GM12872 (cell line): ENCODE results near the gene PRIMPOL.

ENCODE experiments used
- TF ChIP-seq, protein P1 (sequence below): IDR thresholded peaks from 3 replicates; pipeline ENCODE4 v1.5.1; 2011; ENCODE audit warnings: low read depth, mild to moderate bottlenecking, low read length, moderate library complexity; ENCODE audit not compliant: insufficient read depth

PRIMPOL gene

DNA sequence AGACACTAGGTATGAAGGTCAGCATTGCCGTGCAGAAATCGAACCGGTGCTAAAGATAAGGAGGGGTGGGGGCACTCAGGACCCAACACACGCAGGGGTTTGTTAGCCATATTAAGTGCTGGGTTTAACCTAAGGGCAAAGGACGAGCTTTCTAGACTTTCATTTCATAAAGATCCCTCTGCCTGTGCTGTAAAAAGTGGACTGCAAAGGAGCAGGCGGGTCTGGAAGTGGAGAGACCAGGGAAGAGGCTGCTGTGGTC lies 1.6 kb upstream of the PRIMPOL start:
- TF ChIP-seq, protein P1, sequence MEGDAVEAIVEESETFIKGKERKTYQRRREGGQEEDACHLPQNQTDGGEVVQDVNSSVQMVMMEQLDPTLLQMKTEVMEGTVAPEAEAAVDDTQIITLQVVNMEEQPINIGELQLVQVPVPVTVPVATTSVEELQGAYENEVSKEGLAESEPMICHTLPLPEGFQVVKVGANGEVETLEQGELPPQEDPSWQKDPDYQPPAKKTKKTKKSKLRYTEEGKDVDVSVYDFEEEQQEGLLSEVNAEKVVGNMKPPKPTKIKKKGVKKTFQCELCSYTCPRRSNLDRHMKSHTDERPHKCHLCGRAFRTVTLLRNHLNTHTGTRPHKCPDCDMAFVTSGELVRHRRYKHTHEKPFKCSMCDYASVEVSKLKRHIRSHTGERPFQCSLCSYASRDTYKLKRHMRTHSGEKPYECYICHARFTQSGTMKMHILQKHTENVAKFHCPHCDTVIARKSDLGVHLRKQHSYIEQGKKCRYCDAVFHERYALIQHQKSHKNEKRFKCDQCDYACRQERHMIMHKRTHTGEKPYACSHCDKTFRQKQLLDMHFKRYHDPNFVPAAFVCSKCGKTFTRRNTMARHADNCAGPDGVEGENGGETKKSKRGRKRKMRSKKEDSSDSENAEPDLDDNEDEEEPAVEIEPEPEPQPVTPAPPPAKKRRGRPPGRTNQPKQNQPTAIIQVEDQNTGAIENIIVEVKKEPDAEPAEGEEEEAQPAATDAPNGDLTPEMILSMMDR = no peak

DNA sequence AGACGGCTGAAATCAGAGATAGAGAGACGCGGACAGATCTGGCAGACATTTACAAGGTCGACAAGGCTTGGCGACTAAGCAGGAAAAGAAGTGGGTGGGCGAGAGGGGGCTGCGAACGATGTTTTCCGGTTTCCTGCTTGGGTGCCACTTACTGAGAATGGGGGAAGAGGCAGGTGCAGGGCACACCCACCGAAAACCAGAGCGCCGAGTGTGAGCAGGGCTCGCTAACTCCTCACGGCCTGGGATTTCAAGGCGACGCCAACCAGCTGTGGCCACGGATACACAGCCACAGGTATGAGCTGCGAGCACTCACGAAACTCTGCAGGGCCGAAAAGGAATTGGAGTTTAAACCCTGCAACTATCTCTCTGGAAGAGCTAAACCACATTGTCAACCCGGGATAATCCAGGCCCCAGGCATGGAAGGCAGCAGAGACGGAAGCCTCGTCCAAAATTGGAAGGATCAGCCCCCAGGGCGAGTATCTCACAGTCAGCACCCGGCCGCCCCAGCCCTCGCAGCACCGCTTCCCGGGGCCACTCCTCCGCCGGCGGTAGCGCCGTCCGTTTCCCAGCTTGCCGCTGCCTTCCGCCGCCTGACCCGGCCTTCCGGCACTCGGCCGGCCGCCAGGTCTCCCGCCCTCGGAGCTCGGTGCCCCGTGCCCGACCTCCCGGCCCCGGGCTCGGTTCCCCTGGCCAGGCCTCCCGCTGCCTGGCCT lies 1.1 kb upstream of the PRIMPOL start:
- TF ChIP-seq, protein P1 = no peak

DNA sequence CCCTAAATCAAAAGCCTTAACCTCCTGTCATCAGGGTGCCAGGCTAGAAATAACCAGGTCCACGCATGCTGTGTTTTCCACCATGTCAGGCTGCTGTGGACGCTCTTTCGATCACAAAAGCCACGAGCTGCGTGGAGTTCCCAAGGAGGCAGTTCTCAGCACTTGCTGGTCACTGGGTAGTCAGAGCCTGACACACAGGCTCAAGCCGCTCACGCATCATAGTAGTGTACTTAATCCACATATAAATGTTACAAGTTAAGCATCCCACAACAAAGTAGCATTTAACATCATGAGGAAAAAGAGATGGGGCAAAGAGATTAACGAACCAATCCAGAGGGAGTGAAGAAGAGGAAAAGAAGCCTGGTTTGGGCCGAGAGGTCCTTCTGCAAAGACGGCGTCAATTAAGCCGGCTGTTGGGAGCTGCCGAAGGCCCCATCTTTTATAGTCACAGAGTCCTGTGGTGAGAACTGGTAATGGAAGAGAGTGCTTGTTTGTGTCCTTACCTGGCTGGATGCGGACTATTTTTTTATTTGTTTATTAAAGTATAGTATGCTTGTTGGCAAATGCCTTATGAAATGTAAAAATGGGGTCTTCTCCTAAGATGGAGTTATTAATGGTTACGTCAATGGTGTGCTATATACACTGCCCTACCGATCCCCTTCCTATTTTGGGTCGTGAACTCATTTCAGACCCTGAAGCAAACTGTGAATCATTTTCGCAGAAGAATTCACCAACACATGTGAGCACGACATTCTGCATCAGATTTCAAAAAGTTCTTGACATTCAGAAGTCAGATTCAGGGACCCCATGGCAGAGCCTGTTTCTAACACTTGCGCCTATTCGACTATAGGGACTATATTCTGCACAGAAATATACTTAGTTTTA lies 675 bp downstream of the PRIMPOL start:
- TF ChIP-seq, protein P1 = no peak

DNA sequence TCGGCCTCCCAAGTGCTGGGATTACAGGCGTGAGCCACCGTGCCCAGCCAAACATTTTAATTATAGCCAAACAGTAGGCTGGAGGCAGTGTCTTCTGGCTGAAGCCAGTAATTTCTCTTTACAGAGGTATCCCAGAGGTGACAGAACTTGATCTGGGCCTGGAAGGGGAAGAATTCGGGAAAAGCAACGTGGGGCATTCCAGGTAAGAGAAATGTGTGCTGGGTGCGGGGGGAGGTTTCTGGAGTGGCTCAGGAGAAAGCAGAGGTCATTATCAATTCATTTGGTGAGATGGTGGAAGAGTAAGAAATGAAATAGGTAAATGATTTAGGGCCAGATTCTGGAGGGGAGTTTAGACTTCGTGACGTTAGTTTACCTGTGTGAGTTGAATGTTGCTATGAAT lies 2.4 kb downstream of the PRIMPOL start:
- TF ChIP-seq, protein P1 = no peak

DNA sequence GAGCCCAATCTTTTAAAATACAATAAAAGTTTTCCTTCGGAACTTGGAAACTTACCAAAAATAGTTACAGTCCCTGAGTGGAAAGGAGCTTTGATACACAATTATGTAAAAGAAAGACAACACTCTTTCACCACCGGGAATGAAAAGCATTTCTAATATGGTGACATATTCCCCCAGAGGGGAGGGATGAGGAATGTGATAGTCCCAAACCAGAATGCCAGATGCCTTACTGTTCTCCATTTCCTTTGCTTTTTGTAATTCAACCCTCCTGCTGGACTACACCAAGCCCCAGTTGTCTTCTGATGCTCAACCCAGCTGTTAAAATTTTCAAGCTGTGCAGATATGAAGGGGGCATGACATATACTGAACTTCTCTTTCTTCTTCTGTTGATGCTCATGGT lies 4.1 kb downstream of the PRIMPOL start:
- TF ChIP-seq, protein P1 = no peak

DNA sequence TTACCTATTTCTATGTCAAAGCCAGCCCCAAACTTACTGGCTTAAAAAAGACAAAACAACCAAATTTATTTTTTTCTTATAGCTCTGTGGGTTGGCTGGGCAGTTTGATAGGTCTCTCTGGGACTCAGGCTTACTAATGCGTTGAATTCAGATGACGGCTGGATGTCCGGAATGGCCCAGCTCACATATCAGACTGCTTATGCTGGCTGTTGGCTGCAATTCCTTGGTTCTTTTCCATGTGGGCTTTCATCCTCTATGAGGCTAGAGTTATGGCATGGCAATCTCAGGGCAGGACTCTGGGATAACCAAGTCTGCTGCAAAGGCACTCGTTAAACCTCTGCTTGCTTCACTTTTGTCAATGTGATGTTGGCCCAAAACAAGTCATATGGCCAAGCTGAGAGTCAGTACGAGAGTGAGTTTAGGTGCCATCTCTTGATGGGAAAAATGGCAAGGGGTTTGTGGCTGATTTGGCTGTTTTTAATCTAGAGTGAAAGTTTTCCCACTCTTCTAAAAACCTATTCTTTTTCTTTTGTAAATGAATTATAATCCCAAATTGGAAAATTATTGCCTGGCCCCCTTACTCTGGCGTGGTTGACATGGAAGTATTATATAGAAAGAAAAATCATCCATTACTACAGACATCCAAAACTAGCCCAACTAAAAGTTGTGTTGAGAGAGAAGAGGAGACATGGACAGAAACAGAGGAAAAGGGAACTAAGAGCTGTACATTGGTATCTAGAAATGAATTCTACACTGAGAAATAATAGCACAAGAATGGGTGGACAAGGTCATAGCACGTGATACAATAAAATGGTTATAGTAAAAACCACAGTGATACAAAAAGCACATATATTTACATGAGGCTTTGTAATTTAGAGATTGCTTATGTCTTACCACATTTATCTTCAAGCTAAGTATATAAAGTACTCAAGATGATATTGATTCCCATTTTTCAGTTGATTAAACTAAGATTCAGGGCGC lies 6.6 kb downstream of the PRIMPOL start:
- TF ChIP-seq, protein P1 = no peak

DNA sequence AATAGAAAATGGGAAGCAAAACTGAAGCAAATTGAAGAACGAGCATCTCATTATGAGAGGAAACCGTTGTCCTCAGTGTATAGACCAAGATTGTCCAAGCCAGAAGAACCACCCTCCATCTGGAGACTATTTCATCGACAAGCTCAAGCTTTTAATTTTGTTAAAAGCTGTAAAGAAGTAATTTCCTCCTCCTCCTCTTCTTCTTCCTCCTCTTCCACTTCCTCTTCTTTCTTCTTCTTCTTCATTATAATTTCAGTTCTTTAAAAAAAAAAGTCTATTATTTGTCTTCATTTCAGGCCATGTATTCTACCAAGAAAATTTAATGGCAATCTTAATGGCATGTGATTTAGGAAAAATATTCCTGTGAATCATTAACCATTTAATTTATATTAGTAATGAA lies 7.6 kb downstream of the PRIMPOL start:
- TF ChIP-seq, protein P1 = no peak
